GM23248 (cell line): ENCODE measurements around the gene ZNF653.

ENCODE experiments used
- EZH2 ChIP-seq: fragments of 200-600 bp; sonication (generic); IDR thresholded peaks from 2 replicates; pipeline ENCODE4 v1.6.1; 2018; ENCODE audit warnings: antibody characterized with exemption, mild to moderate bottlenecking; ENCODE audit not compliant: insufficient read depth, poor library complexity, severe bottlenecking
- EZH2phosphoT487 ChIP-seq: fragments of 200-600 bp; sonication (generic); IDR thresholded peaks from 2 replicates; pipeline ENCODE4 v1.6.1; 2018; ENCODE audit warnings: antibody characterized with exemption, moderate library complexity, mild to moderate bottlenecking, low read depth; ENCODE audit not compliant: insufficient read depth

DNA sequence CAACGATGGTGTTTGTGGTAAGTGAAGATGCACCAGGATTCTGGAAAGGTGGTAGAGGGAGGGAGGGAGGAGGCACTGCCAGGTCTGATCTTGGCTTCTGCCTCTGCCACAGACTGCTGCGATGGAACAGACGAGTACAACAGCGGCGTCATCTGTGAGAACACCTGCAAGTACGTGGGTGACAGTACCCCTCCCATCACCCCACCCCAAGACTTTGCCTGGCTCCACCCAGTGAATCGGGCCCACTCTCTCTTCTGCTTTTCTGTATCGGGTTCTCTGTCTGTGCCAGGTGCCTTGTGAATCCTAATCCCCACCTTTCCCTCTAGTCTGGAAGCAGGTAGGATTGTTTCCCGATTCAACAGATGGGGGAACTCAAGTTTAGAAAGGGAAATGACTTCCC lies 67.7 kb downstream of the ZNF653 start:
- TF ChIP-seq EZH2phosphoT487 (no peak), EZH2 (no peak)
